ENCODE data around the gene NOC4L. TPM values are rescaled to one million over a fixed set of nuclear protein-coding genes. Genes with fewer than 3 reads are reported as not detected.
A peak's percentile ranks its signal among the peaks of the same experiment; 100 is the strongest.

Gene NOC4L
- total RNA-seq, 1 experiment from 2014 or later, result 29.1 TPM

- Histone ChIP-seq H3K4me3 (ENCODE audit: insufficient read depth, low read depth, low read length) (no peak overlapping the region), H3K27me3 (ENCODE audit: control insufficient read depth, insufficient read depth, low read length) (no peaks in the 10 kb centered on the region), H3K36me3 (replicated peaks; ENCODE audit: control insufficient read depth, insufficient read depth, low read length) (peaks cover 15% of the 10 kb centered on the region)
- DNase-seq, result peak; percentile 98
Measured at GRCh38 chr12:132153501-132154340, 9.5 kb downstream of the NOC4L start.

- peaks cover 15% of the 10 kb centered on the region for H3K36me3 ChIP-seq (replicated peaks; ENCODE audit: control insufficient read depth, insufficient read depth, low read length)
- no peak overlapping the region for H3K4me3 ChIP-seq (ENCODE audit: insufficient read depth, low read depth, low read length)
- no peak for DNase-seq
- no peaks in the 10 kb centered on the region for H3K27me3 ChIP-seq (ENCODE audit: control insufficient read depth, insufficient read depth, low read length)
Measured at GRCh38 chr12:132154341-132154761, 10.1 kb downstream of the NOC4L start.

- no peak for DNase-seq
- H3K4me3 ChIP-seq (ENCODE audit: insufficient read depth, low read depth, low read length), result no peak overlapping the region
- peaks cover 15% of the 10 kb centered on the region for H3K36me3 ChIP-seq (replicated peaks; ENCODE audit: control insufficient read depth, insufficient read depth, low read length)
- H3K27me3 ChIP-seq (ENCODE audit: control insufficient read depth, insufficient read depth, low read length), result no peaks in the 10 kb centered on the region
Measured at GRCh38 chr12:132154941-132155770, 10.9 kb downstream of the NOC4L start.

- Histone ChIP-seq H3K36me3 (replicated peaks; ENCODE audit: control insufficient read depth, insufficient read depth, low read length) (peaks cover 15% of the 10 kb centered on the region), H3K27me3 (ENCODE audit: control insufficient read depth, insufficient read depth, low read length) (no peaks in the 10 kb centered on the region), H3K4me3 (ENCODE audit: insufficient read depth, low read depth, low read length) (no peak overlapping the region)
- DNase-seq, result no peak
Measured at GRCh38 chr12:132155771-132156572, 11.7 kb downstream of the NOC4L start.

GRCh38 chr12:132156573-132157325 is 12.5 kb downstream of the NOC4L start:
- no peak for DNase-seq
- Histone ChIP-seq H3K36me3 (replicated peaks; ENCODE audit: control insufficient read depth, insufficient read depth, low read length) (peaks cover 15% of the 10 kb centered on the region), H3K4me3 (ENCODE audit: insufficient read depth, low read depth, low read length) (no peak overlapping the region), H3K27me3 (ENCODE audit: control insufficient read depth, insufficient read depth, low read length) (no peaks in the 10 kb centered on the region)

GRCh38 chr12:132157733-132158409 is 13.6 kb downstream of the NOC4L start:
- H3K4me3 ChIP-seq (ENCODE audit: insufficient read depth, low read depth, low read length), result no peak overlapping the region
- no peaks in the 10 kb centered on the region; the same call in 1 of the 2 replicates for H3K27me3 ChIP-seq (ENCODE audit: control insufficient read depth, insufficient read depth, low read length)
- peaks cover 15% of the 10 kb centered on the region for H3K36me3 ChIP-seq (replicated peaks; ENCODE audit: control insufficient read depth, insufficient read depth, low read length)
- DNase-seq, result no peak

- peaks cover 15% of the 10 kb centered on the region for H3K36me3 ChIP-seq (replicated peaks; ENCODE audit: control insufficient read depth, insufficient read depth, low read length)
- H3K4me3 ChIP-seq (ENCODE audit: insufficient read depth, low read depth, low read length), result no peak overlapping the region
- no peaks in the 10 kb centered on the region; the same call in 1 of the 2 replicates for H3K27me3 ChIP-seq (ENCODE audit: control insufficient read depth, insufficient read depth, low read length)
- no peak for DNase-seq
Measured at GRCh38 chr12:132158677-132159554, 14.7 kb downstream of the NOC4L start.

GRCh38 chr12:132159555-132160003 is 15.3 kb downstream of the NOC4L start:
- no peak for DNase-seq
- peaks cover 15% of the 10 kb centered on the region for H3K36me3 ChIP-seq (replicated peaks; ENCODE audit: control insufficient read depth, insufficient read depth, low read length)

GRCh38 chr12:132160016-132160415 is 15.8 kb downstream of the NOC4L start:
- H3K4me3 ChIP-seq (ENCODE audit: insufficient read depth, low read depth, low read length), result no peak overlapping the region
- peaks cover 15% of the 10 kb centered on the region for H3K36me3 ChIP-seq (replicated peaks; ENCODE audit: control insufficient read depth, insufficient read depth, low read length)
- no peaks in the 10 kb centered on the region; the same call in 1 of the 2 replicates for H3K27me3 ChIP-seq (ENCODE audit: control insufficient read depth, insufficient read depth, low read length)
- no peak for DNase-seq

More at GRCh38 chr12:132159555-132160003, 15.3 kb downstream of the NOC4L start:
- Histone ChIP-seq H3K4me3 (ENCODE audit: insufficient read depth, low read depth, low read length) (no peak overlapping the region), H3K27me3 (ENCODE audit: control insufficient read depth, insufficient read depth, low read length) (no peaks in the 10 kb centered on the region; the same call in 1 of the 2 replicates)

GRCh38 chr12:132160601-132161035 is 16.4 kb downstream of the NOC4L start:
- Histone ChIP-seq H3K4me3 (ENCODE audit: insufficient read depth, low read depth, low read length) (no peak overlapping the region), H3K36me3 (replicated peaks; ENCODE audit: control insufficient read depth, insufficient read depth, low read length) (peaks cover 15% of the 10 kb centered on the region), H3K27me3 (ENCODE audit: control insufficient read depth, insufficient read depth, low read length) (no peaks in the 10 kb centered on the region; the same call in 1 of the 2 replicates)
- DNase-seq, result no peak

- Histone ChIP-seq H3K27me3 (ENCODE audit: control insufficient read depth, insufficient read depth, low read length) (no peaks in the 10 kb centered on the region; the same call in 1 of the 2 replicates), H3K36me3 (replicated peaks; ENCODE audit: control insufficient read depth, insufficient read depth, low read length) (peaks cover 14% of the 10 kb centered on the region), H3K4me3 (ENCODE audit: insufficient read depth, low read depth, low read length) (no peak overlapping the region)
- no peak for DNase-seq
Measured at GRCh38 chr12:132161036-132161781, 17.0 kb downstream of the NOC4L start.

Data from H7 (cell line).